H9 (cell line): ENCODE measurements around the gene SGO2. TPM values are rescaled to one million over a fixed set of nuclear protein-coding genes. Genes with fewer than 3 reads are reported as not detected.

Source experiments
- DNase-seq: peaks from one replicate; pipeline ENCODE4 v3.0.0-alpha.2; 2017
- H2AFZ ChIP-seq: one replicate; pipeline ENCODE4 v1.6.1; 2013; ENCODE audit warnings: mild to moderate bottlenecking, low read length, control low read depth, moderate library complexity
- H2AK5ac ChIP-seq: 2 replicates; pipeline ENCODE4 v1.6.1; 2013; ENCODE audit warnings: low read length, control low read depth, mixed read lengths; ENCODE audit not compliant: insufficient read length
- H2BK120ac ChIP-seq: one replicate; pipeline ENCODE4 v1.6.1; 2013; ENCODE audit warnings: low read depth, mild to moderate bottlenecking, low read length, control low read depth, inconsistent platforms; ENCODE audit not compliant: poor library complexity, severe bottlenecking
- H2BK12ac ChIP-seq: 2 replicates; pipeline ENCODE4 v1.6.1; 2013; ENCODE audit warnings: low read length, control low read depth, mixed read lengths, low read depth; ENCODE audit not compliant: insufficient read length
- H2BK15ac ChIP-seq: 2 replicates; pipeline ENCODE4 v1.6.1; 2013; ENCODE audit warnings: low read depth, low read length, control low read depth
- H2BK20ac ChIP-seq: one replicate; pipeline ENCODE4 v1.6.1; 2013; ENCODE audit warnings: low read depth, mild to moderate bottlenecking, low read length, control low read depth, inconsistent platforms; ENCODE audit not compliant: poor library complexity, severe bottlenecking
- H2BK5ac ChIP-seq: 2 replicates; pipeline ENCODE4 v1.6.1; 2013; ENCODE audit warnings: low read length, control low read depth, mixed read lengths; ENCODE audit not compliant: insufficient read length
- H3K14ac ChIP-seq: 2 replicates; pipeline ENCODE4 v1.6.1; 2013; ENCODE audit warnings: low read length, control low read depth; ENCODE audit not compliant: insufficient read depth
- H3K18ac ChIP-seq: 2 replicates; pipeline ENCODE4 v1.6.1; 2013; ENCODE audit warnings: low read depth, mild to moderate bottlenecking, mixed read lengths, low read length, control low read depth; ENCODE audit not compliant: insufficient read length
- H3K23ac ChIP-seq: 2 replicates; pipeline ENCODE4 v1.6.1; 2013; ENCODE audit warnings: low read length, control low read depth, mixed read lengths, low read depth; ENCODE audit not compliant: insufficient read length
- H3K23me2 ChIP-seq: 2 replicates; pipeline ENCODE4 v1.6.1; 2013; ENCODE audit warnings: low read depth, mild to moderate bottlenecking, mixed read lengths, low read length, control low read depth; ENCODE audit not compliant: insufficient read length, poor library complexity, severe bottlenecking
- H3K27ac ChIP-seq: 2 replicates; pipeline ENCODE4 v1.5.1; 2013; ENCODE audit warnings: low read length, control low read depth, mixed read lengths, low read depth; ENCODE audit not compliant: insufficient read length
- H3K27me3 ChIP-seq: 2 replicates; pipeline ENCODE4 v1.6.1; 2013; ENCODE audit warnings: low read length, control low read depth, inconsistent platforms; ENCODE audit not compliant: insufficient read depth
- H3K4ac ChIP-seq: 2 replicates; pipeline ENCODE4 v1.6.1; 2013; ENCODE audit warnings: low read depth, mild to moderate bottlenecking, control low read depth, inconsistent platforms, low read length, moderate library complexity
- H3K4me1 ChIP-seq: 2 replicates; pipeline ENCODE4 v1.6.1; 2013; ENCODE audit warnings: low read length, control low read depth, inconsistent platforms; ENCODE audit not compliant: insufficient read depth
- H3K4me2 ChIP-seq: 2 replicates; pipeline ENCODE4 v1.6.1; 2013; ENCODE audit warnings: low read length, control low read depth, mixed read lengths; ENCODE audit not compliant: insufficient read length, insufficient read depth
- H3K56ac ChIP-seq: 2 replicates; pipeline ENCODE4 v1.6.1; 2013; ENCODE audit warnings: low read depth, mild to moderate bottlenecking, mixed read lengths, low read length, control low read depth; ENCODE audit not compliant: insufficient read length
- H3K79me1 ChIP-seq: 2 replicates; pipeline ENCODE4 v1.6.1; 2013; ENCODE audit warnings: low read depth, mild to moderate bottlenecking, moderate library complexity, low read length, control low read depth, inconsistent platforms; ENCODE audit not compliant: insufficient read depth, poor library complexity, severe bottlenecking
- H3K79me2 ChIP-seq: 2 replicates; pipeline ENCODE4 v1.6.1; 2013; ENCODE audit warnings: low read length, control low read depth, inconsistent platforms; ENCODE audit not compliant: insufficient read depth
- H3K9ac ChIP-seq: 2 replicates; pipeline ENCODE4 v1.6.1; 2013; ENCODE audit warnings: low read length, control low read depth, mixed read lengths; ENCODE audit not compliant: insufficient read length; ENCODE audit errors: extremely low read depth
- H3K9me3 ChIP-seq: one replicate; pipeline ENCODE4 v1.6.1; 2013; ENCODE audit warnings: low read depth, low read length, inconsistent platforms; ENCODE audit not compliant: control insufficient read depth
- H3T11ph ChIP-seq: one replicate; pipeline ENCODE4 v1.6.1; 2013; ENCODE audit warnings: mild to moderate bottlenecking, low read length, control low read depth, inconsistent platforms
- H4K20me1 ChIP-seq: one replicate; pipeline ENCODE4 v1.6.1; 2013; ENCODE audit not compliant: control insufficient read depth, insufficient read length, insufficient read depth
- H4K5ac ChIP-seq: 2 replicates; pipeline ENCODE4 v1.6.1; 2013; ENCODE audit warnings: low read depth, mild to moderate bottlenecking, mixed read lengths, low read length, control low read depth; ENCODE audit not compliant: insufficient read length
- H4K8ac ChIP-seq: replicated peaks from 2 replicates; pipeline ENCODE4 v1.6.1; 2013; ENCODE audit warnings: low read length, control low read depth, mixed read lengths, low read depth; ENCODE audit not compliant: insufficient read length
- H4K91ac ChIP-seq: 2 replicates; pipeline ENCODE4 v1.6.1; 2013; ENCODE audit warnings: low read depth, mild to moderate bottlenecking, moderate library complexity, mixed read lengths, low read length, control low read depth; ENCODE audit not compliant: insufficient read length
- H3K27ac Mint-ChIP-seq, 3 experiments: 2 replicates in 2 of 3; 3 replicates in 1 of 3; pipeline ENCODE4 v1.8.0; 2020 to 2021; ENCODE audit warnings: mixed read lengths in 3 of 3, mild to moderate bottlenecking in 1 of 3, moderate library complexity in 1 of 3
- H3K27me3 Mint-ChIP-seq: 2 replicates; pipeline ENCODE4 v1.8.0; 2021; ENCODE audit warnings: low read depth, mild to moderate bottlenecking, moderate library complexity, mixed read lengths
- H3K36me3 Mint-ChIP-seq, 3 experiments: 2 replicates in 2 of 3; 3 replicates in 1 of 3; pipeline ENCODE4 v1.8.0; 2020 to 2021; ENCODE audit warnings: low read depth in 3 of 3, mixed read lengths in 3 of 3; ENCODE audit not compliant: insufficient read depth in 1 of 3
- H3K4me1 Mint-ChIP-seq, 2 experiments: 2 replicates each; pipeline ENCODE4 v1.8.0; 2020; ENCODE audit warnings: mixed read lengths in 2 of 2
- H3K4me3 Mint-ChIP-seq, 2 experiments: 2 replicates in 1 of 2; 3 replicates in 1 of 2; pipeline ENCODE4 v1.8.0; 2020 to 2021; ENCODE audit warnings: mild to moderate bottlenecking in 2 of 2, mixed read lengths in 2 of 2, moderate library complexity in 1 of 2
- H3K9me3 Mint-ChIP-seq, 2 experiments: 2 replicates in 1 of 2; 3 replicates in 1 of 2; pipeline ENCODE4 v1.8.0; 2020; ENCODE audit warnings: mild to moderate bottlenecking in 2 of 2, mixed read lengths in 2 of 2, moderate library complexity in 1 of 2
- WGBS: extraction: QIAGEN DNeasy Blood & Tissue Kit; methylation state at CpG from one replicate; pipeline ENCODE4 v1.1.7; 2013; ENCODE audit warnings: missing lambda C conversion rate, low lambda C conversion rate, mixed read lengths; ENCODE audit not compliant: insufficient read length; ENCODE audit errors: extremely low coverage; 5-methylcytosine and 5-hydroxymethylcytosine counted together
- total RNA-seq: library from RNA; stranded (reverse); gene quantifications from 2 replicates; pipeline ENCODE4 v1.2.1, GENCODE V29; 2021
- TF ChIP-seq, protein P1 (sequence below): fragments of 200-600 bp; sonication (generic); conservative IDR thresholded peaks from 3 replicates; pipeline ENCODE4 v1.8.0; 2021; ENCODE audit warnings: antibody characterized with exemption, mild to moderate bottlenecking

SGO2 gene
- total RNA-seq, 1 experiment from 2014 or later, result 25.6 TPM

DNA sequence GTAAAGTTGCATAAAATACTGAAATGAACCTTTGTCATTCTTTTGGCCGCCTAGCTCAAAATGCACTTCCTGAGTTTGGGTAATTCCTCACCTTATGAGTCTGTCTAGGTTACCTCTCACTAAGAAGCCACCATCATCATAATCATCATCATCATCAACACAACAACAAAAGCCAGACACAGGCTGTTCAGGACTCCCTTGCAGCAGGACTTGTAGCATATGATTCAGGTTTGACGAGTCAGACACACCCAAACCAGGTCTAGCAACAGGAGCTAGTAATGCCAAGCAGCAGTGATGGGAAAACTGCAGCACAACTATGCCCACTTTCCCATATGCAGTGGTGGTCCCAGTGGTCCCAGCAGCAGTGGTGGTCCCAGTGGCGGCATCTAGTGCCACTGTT lies 2.8 kb upstream of the SGO2 start:
- no peak overlapping the region for H2AK5ac ChIP-seq
- H4K8ac ChIP-seq, result no peak overlapping the region
- DNase-seq, result no peak
- H3T11ph ChIP-seq, result no peak overlapping the region
- H3K27ac ChIP-seq, result no peak overlapping the region
- no peak overlapping the region for H2BK5ac ChIP-seq
- no peak overlapping the region for H3K4ac ChIP-seq
- no peaks in the 10 kb centered on the region; the same call in 1 of the 2 replicates for H3K27me3 ChIP-seq
- no peak overlapping the region for H3K56ac ChIP-seq
- H3K14ac ChIP-seq, result no peak overlapping the region
- H2BK15ac ChIP-seq, result no peak overlapping the region
- H3K27me3 Mint-ChIP-seq, result peaks cover 12% of the 10 kb centered on the region
- no peaks in the 10 kb centered on the region for H3K79me1 ChIP-seq
- H3K23ac ChIP-seq, result no peak overlapping the region
- no peak overlapping the region for H2BK12ac ChIP-seq
- peaks cover 13 to 17% of the 10 kb centered on the region in 2 experiments for H3K4me1 Mint-ChIP-seq
- peaks cover 6% of the 10 kb centered on the region; the same call in 1 of the 2 replicates for H3K79me2 ChIP-seq
- no peak overlapping the region for H4K91ac ChIP-seq
- H3K9me3 ChIP-seq, result no peaks in the 10 kb centered on the region
- no peak overlapping the region for H4K5ac ChIP-seq
- peaks cover 4% of the 10 kb centered on the region for H3K23me2 ChIP-seq
- H3K4me1 ChIP-seq, result no peaks in the 10 kb centered on the region; the same call in 1 of the 2 replicates
- no peaks in the 10 kb centered on the region for H3K36me3 Mint-ChIP-seq
- H2BK20ac ChIP-seq, result no peak overlapping the region
- WGBS, result no CpG with 5 or more reads among the region's 3 CpGs
- no peak overlapping the region for H3K18ac ChIP-seq
- no peak overlapping the region for H2AFZ ChIP-seq
- no peak overlapping the region for H3K4me2 ChIP-seq
- no peak overlapping the region for H3K27ac Mint-ChIP-seq
- H3K9me3 Mint-ChIP-seq, result peaks cover 0 to under 1% of the 10 kb centered on the region in 2 experiments; a peak in 2 of 5 replicates
- no peak overlapping the region for H3K9ac ChIP-seq
- H2BK120ac ChIP-seq, result no peak overlapping the region
- no peak overlapping the region for H3K4me3 Mint-ChIP-seq
- H4K20me1 ChIP-seq, result no peaks in the 10 kb centered on the region
- TF ChIP-seq, protein P1, sequence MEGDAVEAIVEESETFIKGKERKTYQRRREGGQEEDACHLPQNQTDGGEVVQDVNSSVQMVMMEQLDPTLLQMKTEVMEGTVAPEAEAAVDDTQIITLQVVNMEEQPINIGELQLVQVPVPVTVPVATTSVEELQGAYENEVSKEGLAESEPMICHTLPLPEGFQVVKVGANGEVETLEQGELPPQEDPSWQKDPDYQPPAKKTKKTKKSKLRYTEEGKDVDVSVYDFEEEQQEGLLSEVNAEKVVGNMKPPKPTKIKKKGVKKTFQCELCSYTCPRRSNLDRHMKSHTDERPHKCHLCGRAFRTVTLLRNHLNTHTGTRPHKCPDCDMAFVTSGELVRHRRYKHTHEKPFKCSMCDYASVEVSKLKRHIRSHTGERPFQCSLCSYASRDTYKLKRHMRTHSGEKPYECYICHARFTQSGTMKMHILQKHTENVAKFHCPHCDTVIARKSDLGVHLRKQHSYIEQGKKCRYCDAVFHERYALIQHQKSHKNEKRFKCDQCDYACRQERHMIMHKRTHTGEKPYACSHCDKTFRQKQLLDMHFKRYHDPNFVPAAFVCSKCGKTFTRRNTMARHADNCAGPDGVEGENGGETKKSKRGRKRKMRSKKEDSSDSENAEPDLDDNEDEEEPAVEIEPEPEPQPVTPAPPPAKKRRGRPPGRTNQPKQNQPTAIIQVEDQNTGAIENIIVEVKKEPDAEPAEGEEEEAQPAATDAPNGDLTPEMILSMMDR, result no peak
